ENCODE data around the gene COL4A2. TPM values are rescaled to one million over a fixed set of nuclear protein-coding genes. Genes with fewer than 3 reads are reported as not detected.

Gene COL4A2
- polyA plus RNA-seq, 1 experiment: 886 TPM

- no peak for TF ChIP-seq CTCF (IDR thresholded peaks at IDR 0.05; ENCODE audit: insufficient read depth, low read depth, low read length)
- no peaks in the 10 kb centered on the region for H3K27me3 ChIP-seq (ENCODE audit: control insufficient read depth, insufficient read depth, low read length)
- DNase-seq (ENCODE audit: low read depth): peak; percentile 53
- peaks cover 28% of the 10 kb centered on the region for H3K36me3 ChIP-seq (ENCODE audit: control insufficient read depth, insufficient read depth, low read length)
- ChIA-PET POLR2A (no interaction called here), CTCF (interaction anchor here (0.8 kb wide), 1 partner anchor 9 kb away, joined by 3 read pairs; no protein-coding TSS in a partner anchor)
- H3K4me3 ChIP-seq (ENCODE audit: low read depth, low read length): no peak overlapping the region
Observed at GRCh38 chr13:110453797-110454196, 146.7 kb downstream of the COL4A2 start.

- CTCF ChIA-PET: interaction anchor here (0.8 to 1.7 kb wide), 3 partner anchors 10 to 207 kb away, joined by 3 to 4 read pairs (median 3); no protein-coding TSS in a partner anchor
Observed at GRCh38 chr13:110454227-110454859, 147.3 kb downstream of the COL4A2 start.

GRCh38 chr13:110454956-110455355, 147.9 kb downstream of the COL4A2 start:
- Histone ChIP-seq H3K4me3 (ENCODE audit: low read depth, low read length) (no peak overlapping the region), H3K36me3 (ENCODE audit: control insufficient read depth, insufficient read depth, low read length) (peaks cover 32% of the 10 kb centered on the region), H3K27me3 (ENCODE audit: control insufficient read depth, insufficient read depth, low read length) (no peaks in the 10 kb centered on the region)
- ChIA-PET POLR2A (no interaction called here), CTCF (interaction anchor here (0.7 to 1.7 kb wide), 6 partner anchors 10 to 233 kb away, joined by 3 to 4 read pairs (median 4); no protein-coding TSS in a partner anchor)
- no peak for TF ChIP-seq CTCF (IDR thresholded peaks at IDR 0.05; ENCODE audit: insufficient read depth, low read depth, low read length)
- no peak for DNase-seq (ENCODE audit: low read depth)

More at GRCh38 chr13:110454227-110454859, 147.3 kb downstream of the COL4A2 start:
- H3K27me3 ChIP-seq (ENCODE audit: control insufficient read depth, insufficient read depth, low read length): no peaks in the 10 kb centered on the region
- TF ChIP-seq CTCF (IDR thresholded peaks at IDR 0.05; ENCODE audit: insufficient read depth, low read depth, low read length): no peak
- no peak for DNase-seq (ENCODE audit: low read depth)
- H3K4me3 ChIP-seq (ENCODE audit: low read depth, low read length): no peak overlapping the region
- peaks cover 32% of the 10 kb centered on the region for H3K36me3 ChIP-seq (ENCODE audit: control insufficient read depth, insufficient read depth, low read length)
- POLR2A ChIA-PET: no interaction called here

GRCh38 chr13:110455444-110455843, 148.4 kb downstream of the COL4A2 start:
- CTCF ChIA-PET: interaction anchor here (0.6 to 1.7 kb wide), 13 partner anchors 10 to 235 kb away, joined by 3 to 9 read pairs (median 3); no protein-coding TSS in a partner anchor
- Histone ChIP-seq H3K27me3 (ENCODE audit: control insufficient read depth, insufficient read depth, low read length) (no peaks in the 10 kb centered on the region), H3K36me3 (ENCODE audit: control insufficient read depth, insufficient read depth, low read length) (peaks cover 31% of the 10 kb centered on the region), H3K4me3 (ENCODE audit: low read depth, low read length) (no peak overlapping the region)
- no peak for TF ChIP-seq CTCF (IDR thresholded peaks at IDR 0.05; ENCODE audit: insufficient read depth, low read depth, low read length)
- POLR2A ChIA-PET: no interaction called here
- no peak for DNase-seq (ENCODE audit: low read depth)

- CTCF ChIA-PET: interaction anchor here (0.6 to 1.7 kb wide), 11 partner anchors 9 to 236 kb away, joined by 3 to 9 read pairs (median 3); no protein-coding TSS in a partner anchor
- Histone ChIP-seq H3K27me3 (ENCODE audit: control insufficient read depth, insufficient read depth, low read length) (no peaks in the 10 kb centered on the region), H3K36me3 (ENCODE audit: control insufficient read depth, insufficient read depth, low read length) (peaks cover 27% of the 10 kb centered on the region), H3K4me3 (ENCODE audit: low read depth, low read length) (no peak overlapping the region)
- TF ChIP-seq CTCF (IDR thresholded peaks at IDR 0.05; ENCODE audit: insufficient read depth, low read depth, low read length): peak; percentile 62
- POLR2A ChIA-PET: no interaction called here
- DNase-seq (ENCODE audit: low read depth): no peak
Observed at GRCh38 chr13:110455941-110456340, 148.9 kb downstream of the COL4A2 start.
